H9 (cell line): ENCODE data around the gene SLC24A1. TPM values are rescaled to one million over a fixed set of nuclear protein-coding genes. Genes with fewer than 3 reads are reported as not detected.
A peak's percentile ranks its signal among the peaks of the same experiment; 100 is the strongest.

Experiments
- DNase-seq: peaks from one replicate; pipeline ENCODE4 v3.0.0-alpha.2; 2017
- H2AFZ ChIP-seq: one replicate; pipeline ENCODE4 v1.6.1; 2013; ENCODE audit warnings: mild to moderate bottlenecking, low read length, control low read depth, moderate library complexity
- H2AK5ac ChIP-seq: 2 replicates; pipeline ENCODE4 v1.6.1; 2013; ENCODE audit warnings: low read length, control low read depth, mixed read lengths; ENCODE audit not compliant: insufficient read length
- H2BK120ac ChIP-seq: one replicate; pipeline ENCODE4 v1.6.1; 2013; ENCODE audit warnings: low read depth, mild to moderate bottlenecking, low read length, control low read depth, inconsistent platforms; ENCODE audit not compliant: poor library complexity, severe bottlenecking
- H2BK12ac ChIP-seq: 2 replicates; pipeline ENCODE4 v1.6.1; 2013; ENCODE audit warnings: low read length, control low read depth, mixed read lengths, low read depth; ENCODE audit not compliant: insufficient read length
- H2BK15ac ChIP-seq: 2 replicates; pipeline ENCODE4 v1.6.1; 2013; ENCODE audit warnings: low read depth, low read length, control low read depth
- H2BK20ac ChIP-seq: one replicate; pipeline ENCODE4 v1.6.1; 2013; ENCODE audit warnings: low read depth, mild to moderate bottlenecking, low read length, control low read depth, inconsistent platforms; ENCODE audit not compliant: poor library complexity, severe bottlenecking
- H2BK5ac ChIP-seq: 2 replicates; pipeline ENCODE4 v1.6.1; 2013; ENCODE audit warnings: low read length, control low read depth, mixed read lengths; ENCODE audit not compliant: insufficient read length
- H3K14ac ChIP-seq: 2 replicates; pipeline ENCODE4 v1.6.1; 2013; ENCODE audit warnings: low read length, control low read depth; ENCODE audit not compliant: insufficient read depth
- H3K18ac ChIP-seq: 2 replicates; pipeline ENCODE4 v1.6.1; 2013; ENCODE audit warnings: low read depth, mild to moderate bottlenecking, mixed read lengths, low read length, control low read depth; ENCODE audit not compliant: insufficient read length
- H3K23ac ChIP-seq: 2 replicates; pipeline ENCODE4 v1.6.1; 2013; ENCODE audit warnings: low read length, control low read depth, mixed read lengths, low read depth; ENCODE audit not compliant: insufficient read length
- H3K23me2 ChIP-seq: 2 replicates; pipeline ENCODE4 v1.6.1; 2013; ENCODE audit warnings: low read depth, mild to moderate bottlenecking, mixed read lengths, low read length, control low read depth; ENCODE audit not compliant: insufficient read length, poor library complexity, severe bottlenecking
- H3K27ac ChIP-seq: 2 replicates; pipeline ENCODE4 v1.5.1; 2013; ENCODE audit warnings: low read length, control low read depth, mixed read lengths, low read depth; ENCODE audit not compliant: insufficient read length
- H3K27me3 ChIP-seq: 2 replicates; pipeline ENCODE4 v1.6.1; 2013; ENCODE audit warnings: low read length, control low read depth, inconsistent platforms; ENCODE audit not compliant: insufficient read depth
- H3K4ac ChIP-seq: 2 replicates; pipeline ENCODE4 v1.6.1; 2013; ENCODE audit warnings: low read depth, mild to moderate bottlenecking, control low read depth, inconsistent platforms, low read length, moderate library complexity
- H3K4me1 ChIP-seq: 2 replicates; pipeline ENCODE4 v1.6.1; 2013; ENCODE audit warnings: low read length, control low read depth, inconsistent platforms; ENCODE audit not compliant: insufficient read depth
- H3K4me2 ChIP-seq: 2 replicates; pipeline ENCODE4 v1.6.1; 2013; ENCODE audit warnings: low read length, control low read depth, mixed read lengths; ENCODE audit not compliant: insufficient read length, insufficient read depth
- H3K56ac ChIP-seq: 2 replicates; pipeline ENCODE4 v1.6.1; 2013; ENCODE audit warnings: low read depth, mild to moderate bottlenecking, mixed read lengths, low read length, control low read depth; ENCODE audit not compliant: insufficient read length
- H3K79me1 ChIP-seq: 2 replicates; pipeline ENCODE4 v1.6.1; 2013; ENCODE audit warnings: low read depth, mild to moderate bottlenecking, moderate library complexity, low read length, control low read depth, inconsistent platforms; ENCODE audit not compliant: insufficient read depth, poor library complexity, severe bottlenecking
- H3K79me2 ChIP-seq: 2 replicates; pipeline ENCODE4 v1.6.1; 2013; ENCODE audit warnings: low read length, control low read depth, inconsistent platforms; ENCODE audit not compliant: insufficient read depth
- H3K9ac ChIP-seq: 2 replicates; pipeline ENCODE4 v1.6.1; 2013; ENCODE audit warnings: low read length, control low read depth, mixed read lengths; ENCODE audit not compliant: insufficient read length; ENCODE audit errors: extremely low read depth
- H3K9me3 ChIP-seq: one replicate; pipeline ENCODE4 v1.6.1; 2013; ENCODE audit warnings: low read depth, low read length, inconsistent platforms; ENCODE audit not compliant: control insufficient read depth
- H3T11ph ChIP-seq: one replicate; pipeline ENCODE4 v1.6.1; 2013; ENCODE audit warnings: mild to moderate bottlenecking, low read length, control low read depth, inconsistent platforms
- H4K20me1 ChIP-seq: one replicate; pipeline ENCODE4 v1.6.1; 2013; ENCODE audit not compliant: control insufficient read depth, insufficient read length, insufficient read depth
- H4K5ac ChIP-seq: 2 replicates; pipeline ENCODE4 v1.6.1; 2013; ENCODE audit warnings: low read depth, mild to moderate bottlenecking, mixed read lengths, low read length, control low read depth; ENCODE audit not compliant: insufficient read length
- H4K8ac ChIP-seq: replicated peaks from 2 replicates; pipeline ENCODE4 v1.6.1; 2013; ENCODE audit warnings: low read length, control low read depth, mixed read lengths, low read depth; ENCODE audit not compliant: insufficient read length
- H4K91ac ChIP-seq: 2 replicates; pipeline ENCODE4 v1.6.1; 2013; ENCODE audit warnings: low read depth, mild to moderate bottlenecking, moderate library complexity, mixed read lengths, low read length, control low read depth; ENCODE audit not compliant: insufficient read length
- H3K27ac Mint-ChIP-seq, 3 experiments: 2 replicates in 2 of 3; 3 replicates in 1 of 3; pipeline ENCODE4 v1.8.0; 2020 to 2021; ENCODE audit warnings: mixed read lengths in 3 of 3, mild to moderate bottlenecking in 1 of 3, moderate library complexity in 1 of 3
- H3K27me3 Mint-ChIP-seq: 2 replicates; pipeline ENCODE4 v1.8.0; 2021; ENCODE audit warnings: low read depth, mild to moderate bottlenecking, moderate library complexity, mixed read lengths
- H3K36me3 Mint-ChIP-seq, 3 experiments: 2 replicates in 2 of 3; 3 replicates in 1 of 3; pipeline ENCODE4 v1.8.0; 2020 to 2021; ENCODE audit warnings: low read depth in 3 of 3, mixed read lengths in 3 of 3; ENCODE audit not compliant: insufficient read depth in 1 of 3
- H3K4me1 Mint-ChIP-seq, 2 experiments: 2 replicates each; pipeline ENCODE4 v1.8.0; 2020; ENCODE audit warnings: mixed read lengths in 2 of 2
- H3K4me3 Mint-ChIP-seq, 2 experiments: 2 replicates in 1 of 2; 3 replicates in 1 of 2; pipeline ENCODE4 v1.8.0; 2020 to 2021; ENCODE audit warnings: mild to moderate bottlenecking in 2 of 2, mixed read lengths in 2 of 2, moderate library complexity in 1 of 2
- H3K9me3 Mint-ChIP-seq, 2 experiments: 2 replicates in 1 of 2; 3 replicates in 1 of 2; pipeline ENCODE4 v1.8.0; 2020; ENCODE audit warnings: mild to moderate bottlenecking in 2 of 2, mixed read lengths in 2 of 2, moderate library complexity in 1 of 2
- WGBS: extraction: QIAGEN DNeasy Blood & Tissue Kit; methylation state at CpG from one replicate; pipeline ENCODE4 v1.1.7; 2013; ENCODE audit warnings: missing lambda C conversion rate, low lambda C conversion rate, mixed read lengths; ENCODE audit not compliant: insufficient read length; ENCODE audit errors: extremely low coverage; 5-methylcytosine and 5-hydroxymethylcytosine counted together
- total RNA-seq: library from RNA; stranded (reverse); gene quantifications from 2 replicates; pipeline ENCODE4 v1.2.1, GENCODE V29; 2021
- TF ChIP-seq, protein P1 (sequence below): fragments of 200-600 bp; sonication (generic); conservative IDR thresholded peaks from 3 replicates; pipeline ENCODE4 v1.8.0; 2021; ENCODE audit warnings: antibody characterized with exemption, mild to moderate bottlenecking

The SLC24A1 gene
- total RNA-seq, 1 experiment from 2014 or later: 8.6 TPM

DNA sequence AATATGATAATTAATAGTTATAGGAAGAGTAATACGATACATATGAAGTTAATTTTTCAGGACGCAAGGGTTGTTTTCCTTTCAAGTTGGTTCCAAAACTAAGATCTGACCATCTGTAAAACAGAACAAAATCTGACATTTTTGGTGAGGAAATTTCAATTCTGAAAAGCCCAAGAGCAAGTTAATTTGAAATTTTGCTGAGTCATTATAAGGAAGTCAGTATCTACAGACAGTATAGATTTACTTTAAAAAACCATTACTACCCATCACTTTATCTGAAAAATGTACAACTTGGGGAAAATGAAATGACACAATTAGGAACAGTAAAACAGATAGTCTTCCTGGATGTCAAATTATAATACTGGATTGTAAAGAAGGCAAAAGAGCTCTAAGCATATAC, 23.3 kb upstream of the SLC24A1 start:
- Histone ChIP-seq H3K27me3 (no peaks in the 10 kb centered on the region), H3K4me1 (no peaks in the 10 kb centered on the region), H3K79me1 (no peaks in the 10 kb centered on the region), H3K79me2 (no peaks in the 10 kb centered on the region), H3K56ac (no peak overlapping the region), H2BK120ac (no peak overlapping the region), H3T11ph (no peak overlapping the region), H3K23me2 (no peaks in the 10 kb centered on the region), H4K5ac (no peak overlapping the region), H3K4ac (no peak overlapping the region), H2BK5ac (no peak overlapping the region), H4K20me1 (no peaks in the 10 kb centered on the region), H4K8ac (no peak overlapping the region), H3K14ac (no peak overlapping the region), H4K91ac (no peak overlapping the region), H3K9ac (no peak overlapping the region), H2BK15ac (no peak overlapping the region), H3K27ac (no peak overlapping the region), H2BK20ac (no peak overlapping the region), H3K18ac (no peak overlapping the region), H2AFZ (no peak overlapping the region), H3K9me3 (no peaks in the 10 kb centered on the region), H2AK5ac (no peak overlapping the region), H3K4me2 (no peak overlapping the region), H2BK12ac (no peak overlapping the region), H3K23ac (no peak overlapping the region)
- Mint-ChIP-seq H3K4me1 (no peaks in the 10 kb centered on the region), H3K27ac (peak overlapping the region in 2 of 3 experiments; percentile 1 to 73; a peak in 2 of 7 replicates), H3K9me3 (no peaks in the 10 kb centered on the region), H3K27me3 (no peaks in the 10 kb centered on the region), H3K4me3 (no peak overlapping the region), H3K36me3 (peaks cover 3 to 83% (median 57%) of the 10 kb centered on the region in 3 experiments; a peak in 6 of 7 replicates)
- WGBS: 100% methylated on average over 2 of the region's 2 CpGs
- TF ChIP-seq, protein P1, sequence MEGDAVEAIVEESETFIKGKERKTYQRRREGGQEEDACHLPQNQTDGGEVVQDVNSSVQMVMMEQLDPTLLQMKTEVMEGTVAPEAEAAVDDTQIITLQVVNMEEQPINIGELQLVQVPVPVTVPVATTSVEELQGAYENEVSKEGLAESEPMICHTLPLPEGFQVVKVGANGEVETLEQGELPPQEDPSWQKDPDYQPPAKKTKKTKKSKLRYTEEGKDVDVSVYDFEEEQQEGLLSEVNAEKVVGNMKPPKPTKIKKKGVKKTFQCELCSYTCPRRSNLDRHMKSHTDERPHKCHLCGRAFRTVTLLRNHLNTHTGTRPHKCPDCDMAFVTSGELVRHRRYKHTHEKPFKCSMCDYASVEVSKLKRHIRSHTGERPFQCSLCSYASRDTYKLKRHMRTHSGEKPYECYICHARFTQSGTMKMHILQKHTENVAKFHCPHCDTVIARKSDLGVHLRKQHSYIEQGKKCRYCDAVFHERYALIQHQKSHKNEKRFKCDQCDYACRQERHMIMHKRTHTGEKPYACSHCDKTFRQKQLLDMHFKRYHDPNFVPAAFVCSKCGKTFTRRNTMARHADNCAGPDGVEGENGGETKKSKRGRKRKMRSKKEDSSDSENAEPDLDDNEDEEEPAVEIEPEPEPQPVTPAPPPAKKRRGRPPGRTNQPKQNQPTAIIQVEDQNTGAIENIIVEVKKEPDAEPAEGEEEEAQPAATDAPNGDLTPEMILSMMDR: no peak
- DNase-seq: no peak
